BJ (cell line): ENCODE data around the gene LHFPL2. TPM values are rescaled to one million over a fixed set of nuclear protein-coding genes. Genes with fewer than 3 reads are reported as not detected.

ENCODE experiments used
- CTCF ChIA-PET: fragments of 350-600 bp; formaldehyde crosslinking; extraction: SDS; loops from one replicate; lab custom pipeline; 2021; ENCODE audit warnings: antibody characterized with exemption, inconsistent platforms; lab: Yijun Ruan, JAX
- POLR2A ChIA-PET: fragments of 300-600 bp; sonication (Branson Sonifier 250); formaldehyde crosslinking; extraction: SDS; loops from one replicate; lab custom pipeline; 2021; ENCODE audit warnings: antibody characterized with exemption; lab: Charles Lee
- DNase-seq: peaks from one replicate; pipeline ENCODE4 v3.0.0-alpha.2; 2011; ENCODE audit warnings: low read depth
- H3K27me3 ChIP-seq: 2 replicates; pipeline ENCODE4 v1.6.0; 2011; ENCODE audit warnings: low read length; ENCODE audit not compliant: control insufficient read depth, insufficient read depth
- H3K36me3 ChIP-seq: 2 replicates; pipeline ENCODE4 v1.5.1; 2011; ENCODE audit warnings: low read length; ENCODE audit not compliant: control insufficient read depth, insufficient read depth
- H3K4me3 ChIP-seq: 2 replicates; pipeline ENCODE4 v1.5.1; 2011; ENCODE audit warnings: low read depth, mild to moderate bottlenecking, control low read depth, low read length
- polyA plus RNA-seq: library from polyadenylated mRNA; depleted of rRNA; stranded (reverse); fragments of >200 nt; gene quantifications from 2 replicates; pipeline ENCODE4 v1.2.3, GENCODE V29; 2011
- TF ChIP-seq, protein P1 (sequence below): IDR thresholded peaks from 2 replicates; pipeline ENCODE4 v1.5.1; 2011; ENCODE audit warnings: low read depth, mild to moderate bottlenecking, control low read depth, inconsistent platforms, low read length, moderate library complexity; ENCODE audit not compliant: insufficient read depth

Gene LHFPL2
- polyA plus RNA-seq, 1 experiment = 4.4 TPM

DNA sequence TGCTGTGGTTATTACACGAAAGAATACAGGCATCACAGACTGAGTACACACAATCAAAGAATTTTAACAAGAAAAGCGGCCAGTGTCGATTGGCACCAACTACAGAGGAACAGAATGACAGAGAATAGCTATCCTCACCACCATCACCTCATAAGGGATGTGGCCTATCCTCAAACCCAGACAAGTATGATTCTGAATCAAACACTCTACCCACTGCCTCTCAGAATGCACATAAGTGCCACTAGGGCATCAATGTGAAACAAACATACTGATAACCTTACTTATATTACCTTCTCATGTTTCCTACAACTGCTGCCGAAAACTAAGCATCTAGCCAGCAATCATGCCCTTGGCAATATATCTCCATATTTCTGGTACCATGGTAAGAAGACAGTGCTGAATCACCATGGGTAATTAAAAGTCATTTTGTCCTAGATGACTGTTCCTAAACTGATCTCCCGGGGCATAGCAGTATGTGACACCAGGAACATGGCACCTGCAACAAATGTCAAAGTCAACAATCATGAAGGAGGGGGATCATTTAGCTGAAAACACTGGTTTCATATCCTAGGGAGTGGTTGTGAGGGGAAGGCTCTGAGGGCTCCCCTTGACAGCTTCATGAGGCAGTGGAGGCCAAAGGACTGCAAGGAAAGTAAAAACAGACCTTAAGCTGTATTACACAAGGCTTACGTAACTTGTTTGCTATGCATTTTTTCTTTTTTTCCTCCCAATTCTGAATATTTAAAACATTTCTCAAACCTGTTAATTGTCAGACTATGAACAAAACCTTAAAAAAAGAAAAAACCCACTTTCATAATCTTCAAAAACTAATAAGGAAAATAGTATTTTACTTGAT lies 88.3 kb downstream of the LHFPL2 start:
- no peak overlapping the region for H3K4me3 ChIP-seq
- ChIA-PET POLR2A (no interaction called here), CTCF (no interaction called here)
- TF ChIP-seq, protein P1, sequence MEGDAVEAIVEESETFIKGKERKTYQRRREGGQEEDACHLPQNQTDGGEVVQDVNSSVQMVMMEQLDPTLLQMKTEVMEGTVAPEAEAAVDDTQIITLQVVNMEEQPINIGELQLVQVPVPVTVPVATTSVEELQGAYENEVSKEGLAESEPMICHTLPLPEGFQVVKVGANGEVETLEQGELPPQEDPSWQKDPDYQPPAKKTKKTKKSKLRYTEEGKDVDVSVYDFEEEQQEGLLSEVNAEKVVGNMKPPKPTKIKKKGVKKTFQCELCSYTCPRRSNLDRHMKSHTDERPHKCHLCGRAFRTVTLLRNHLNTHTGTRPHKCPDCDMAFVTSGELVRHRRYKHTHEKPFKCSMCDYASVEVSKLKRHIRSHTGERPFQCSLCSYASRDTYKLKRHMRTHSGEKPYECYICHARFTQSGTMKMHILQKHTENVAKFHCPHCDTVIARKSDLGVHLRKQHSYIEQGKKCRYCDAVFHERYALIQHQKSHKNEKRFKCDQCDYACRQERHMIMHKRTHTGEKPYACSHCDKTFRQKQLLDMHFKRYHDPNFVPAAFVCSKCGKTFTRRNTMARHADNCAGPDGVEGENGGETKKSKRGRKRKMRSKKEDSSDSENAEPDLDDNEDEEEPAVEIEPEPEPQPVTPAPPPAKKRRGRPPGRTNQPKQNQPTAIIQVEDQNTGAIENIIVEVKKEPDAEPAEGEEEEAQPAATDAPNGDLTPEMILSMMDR = no peak
- peaks cover 1% of the 10 kb centered on the region; the same call in 1 of the 2 replicates for H3K36me3 ChIP-seq
- no peak for DNase-seq
- no peaks in the 10 kb centered on the region for H3K27me3 ChIP-seq

GRCh38 chr5:78557601-78558000 lies 91.0 kb downstream of the LHFPL2 start:
- no peaks in the 10 kb centered on the region for H3K27me3 ChIP-seq
- no peak for DNase-seq
- POLR2A ChIA-PET = no interaction called here
- CTCF ChIA-PET = no interaction called here
- TF ChIP-seq, protein P1 = no peak
- peaks cover 1% of the 10 kb centered on the region; the same call in 1 of the 2 replicates for H3K36me3 ChIP-seq
- H3K4me3 ChIP-seq = no peak overlapping the region

- ChIA-PET CTCF (no interaction called here), POLR2A (no interaction called here)
- Histone ChIP-seq H3K27me3 (no peaks in the 10 kb centered on the region), H3K36me3 (peaks cover 1% of the 10 kb centered on the region; the same call in 1 of the 2 replicates), H3K4me3 (no peak overlapping the region)
- no peak for DNase-seq
- TF ChIP-seq, protein P1 = no peak
These were observed 92.7 kb downstream of the LHFPL2 start for GRCh38 chr5:78555870-78556269.

GRCh38 chr5:78554670-78555069 lies 93.9 kb downstream of the LHFPL2 start:
- ChIA-PET POLR2A (no interaction called here), CTCF (interaction anchor here (1.3 kb wide), 1 partner anchor 17 kb away, joined by 4 read pairs; no protein-coding TSS in a partner anchor)
- Histone ChIP-seq H3K27me3 (no peaks in the 10 kb centered on the region), H3K4me3 (no peak overlapping the region), H3K36me3 (peaks cover 1% of the 10 kb centered on the region; the same call in 1 of the 2 replicates)
- TF ChIP-seq, protein P1 = no peak
- no peak for DNase-seq

DNA sequence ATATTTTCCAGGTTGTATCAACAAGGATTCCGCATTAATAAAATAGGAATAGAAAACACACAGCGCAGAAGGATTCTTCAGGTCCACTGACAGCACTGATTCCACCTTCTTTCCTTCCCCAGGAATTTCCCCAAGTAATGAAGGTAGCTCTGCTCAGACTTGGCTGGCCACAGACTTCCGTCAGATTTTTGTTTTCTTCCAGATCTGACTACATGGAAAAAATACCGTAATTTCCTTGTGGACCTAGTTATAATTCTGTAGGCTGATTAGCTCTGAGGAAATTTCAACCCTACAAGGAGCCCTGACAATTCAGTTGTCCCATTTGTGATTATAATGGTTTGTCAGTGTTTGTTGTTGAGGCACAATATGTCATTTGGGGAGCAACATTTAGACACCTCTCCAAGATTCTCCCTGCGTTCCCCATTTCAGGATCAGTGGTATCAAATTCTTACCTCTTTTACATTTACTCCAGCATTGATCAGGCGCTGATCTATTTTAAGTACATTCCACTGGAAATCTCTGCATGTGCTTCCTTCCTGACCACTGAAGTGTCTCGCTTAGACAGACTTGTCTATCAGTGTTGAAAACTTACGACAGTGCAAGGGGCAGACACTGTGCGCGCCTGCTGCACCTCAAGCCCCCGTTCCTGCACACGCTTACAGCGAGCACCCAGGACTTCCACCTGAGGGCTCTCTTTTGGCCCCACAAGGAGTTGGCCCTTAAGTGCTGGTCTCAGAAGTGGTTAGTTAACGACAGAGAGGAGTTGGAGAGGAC lies 94.8 kb downstream of the LHFPL2 start:
- H3K27me3 ChIP-seq = no peaks in the 10 kb centered on the region
- TF ChIP-seq, protein P1 = no peak
- POLR2A ChIA-PET = no interaction called here
- H3K36me3 ChIP-seq = peaks cover 1% of the 10 kb centered on the region; the same call in 1 of the 2 replicates
- CTCF ChIA-PET = interaction anchor here (0.9 to 1.3 kb wide), 2 partner anchors 16 to 333 kb away, joined by 3 to 4 read pairs; no protein-coding TSS in a partner anchor
- no peak for DNase-seq
- H3K4me3 ChIP-seq = no peak overlapping the region
